ENCODE results near the gene CACNA2D3.

CACNA2D3 gene

GRCh38 chr3:54345847-54346375 lies 223.6 kb downstream of the CACNA2D3 start:
- no peak for DNase-seq

- no peak for DNase-seq
These were observed 224.7 kb downstream of the CACNA2D3 start for GRCh38 chr3:54347060-54347459.

GRCh38 chr3:54347933-54348332 lies 225.6 kb downstream of the CACNA2D3 start:
- DNase-seq: no peak

- DNase-seq: no peak
These were observed 226.9 kb downstream of the CACNA2D3 start for GRCh38 chr3:54349231-54349652.

GRCh38 chr3:54349691-54350090 lies 227.3 kb downstream of the CACNA2D3 start:
- no peak for DNase-seq

- no peak for DNase-seq
These were observed 231.2 kb downstream of the CACNA2D3 start for GRCh38 chr3:54353546-54353945.

- no peak for DNase-seq
These were observed 231.6 kb downstream of the CACNA2D3 start for GRCh38 chr3:54353946-54354345.

GRCh38 chr3:54355800-54356199 lies 233.4 kb downstream of the CACNA2D3 start:
- DNase-seq: no peak

- DNase-seq: no peak
These were observed 234.1 kb downstream of the CACNA2D3 start for GRCh38 chr3:54356261-54357045.

GRCh38 chr3:54357301-54357700 lies 234.9 kb downstream of the CACNA2D3 start:
- no peak for DNase-seq

GRCh38 chr3:54358316-54358715 lies 236.0 kb downstream of the CACNA2D3 start:
- DNase-seq: no peak

- no peak for DNase-seq
These were observed 236.8 kb downstream of the CACNA2D3 start for GRCh38 chr3:54358969-54359694.

- no peak for DNase-seq
These were observed 238.0 kb downstream of the CACNA2D3 start for GRCh38 chr3:54360320-54360719.

- no peak for DNase-seq
These were observed 239.5 kb downstream of the CACNA2D3 start for GRCh38 chr3:54361746-54362283.

- no peak for DNase-seq
These were observed 243.8 kb downstream of the CACNA2D3 start for GRCh38 chr3:54366007-54366750.

- no peak for DNase-seq
These were observed 244.5 kb downstream of the CACNA2D3 start for GRCh38 chr3:54366839-54367238.

GRCh38 chr3:54372232-54372631 lies 249.9 kb downstream of the CACNA2D3 start:
- no peak for DNase-seq

- peak in 1 of 2 experiments; percentile 5 for DNase-seq
These were observed 252.0 kb downstream of the CACNA2D3 start for GRCh38 chr3:54374214-54374852.

- DNase-seq: no peak
These were observed 253.9 kb downstream of the CACNA2D3 start for GRCh38 chr3:54376142-54376807.

GRCh38 chr3:54376939-54377578 lies 254.7 kb downstream of the CACNA2D3 start:
- no peak for DNase-seq

- DNase-seq: no peak
These were observed 255.8 kb downstream of the CACNA2D3 start for GRCh38 chr3:54378184-54378583.
